HG03520 (cell line): Measurements from ENCODE around the gene SS18L1.

ENCODE experiments used
- ATAC-seq: cut with Tn5 transposase; IDR thresholded peaks from one replicate; pipeline ENCODE4 v1.9.1; 2021; ENCODE audit warnings: mild to moderate bottlenecking, moderate library complexity; ENCODE audit not compliant: unreplicated experiment

SS18L1 gene

DNA sequence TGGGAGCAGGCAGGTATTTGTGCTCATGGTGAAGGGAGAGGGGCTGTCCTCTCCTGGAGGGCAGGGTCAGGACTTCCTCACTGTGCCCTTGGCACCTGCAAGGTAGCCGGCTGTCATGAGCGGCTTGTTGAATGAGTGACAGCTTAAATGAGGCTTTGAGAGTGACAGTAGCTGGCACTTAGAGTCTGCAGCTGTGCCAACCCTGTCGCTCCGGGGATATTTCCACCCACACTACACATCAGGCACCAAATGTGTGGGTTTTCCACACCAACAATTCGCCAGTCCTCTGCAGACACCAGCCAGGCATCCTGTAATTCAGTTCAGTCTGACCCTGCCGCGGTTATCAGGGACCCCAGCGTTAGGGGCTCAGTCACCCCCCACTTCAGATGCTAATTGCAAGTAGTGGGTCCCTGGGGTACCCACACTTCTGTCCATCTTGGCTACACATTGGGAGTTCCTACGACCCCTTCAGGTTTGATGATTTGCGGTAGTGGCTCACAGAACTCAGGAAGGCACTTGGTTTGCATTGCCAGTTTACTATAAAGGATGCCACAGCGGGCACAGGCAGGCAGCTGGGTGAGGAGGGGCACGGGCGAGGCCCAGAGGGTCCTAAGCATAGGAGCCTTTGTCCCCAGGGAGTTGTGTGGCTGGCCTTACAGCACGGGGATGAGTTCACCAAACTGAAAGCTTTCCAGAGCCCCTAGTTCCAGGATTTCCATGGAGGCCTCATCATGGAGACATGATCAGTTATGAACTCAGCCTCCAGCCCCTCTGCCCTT lies 48.4 kb downstream of the SS18L1 start:
- no peak for ATAC-seq

DNA sequence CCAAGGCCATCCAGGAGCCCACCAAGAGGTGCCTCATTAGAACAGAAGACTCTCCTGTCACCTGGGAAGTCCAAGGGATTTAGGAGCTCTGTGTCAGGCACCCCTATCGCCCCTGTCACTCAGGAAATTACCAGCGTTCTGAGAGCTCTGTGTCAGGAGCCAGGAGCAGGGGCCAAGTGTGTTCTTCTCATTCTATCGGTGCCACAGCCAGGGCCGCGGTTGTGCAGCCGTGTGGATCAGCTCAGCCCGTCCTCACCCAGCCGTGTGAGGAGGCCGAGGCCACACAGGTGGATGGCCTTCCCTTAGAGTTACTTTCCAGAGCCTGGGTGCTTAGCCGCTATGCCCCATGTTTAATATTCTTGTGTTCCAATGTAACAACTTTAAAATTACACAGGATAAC lies 49.1 kb downstream of the SS18L1 start:
- no peak for ATAC-seq

DNA sequence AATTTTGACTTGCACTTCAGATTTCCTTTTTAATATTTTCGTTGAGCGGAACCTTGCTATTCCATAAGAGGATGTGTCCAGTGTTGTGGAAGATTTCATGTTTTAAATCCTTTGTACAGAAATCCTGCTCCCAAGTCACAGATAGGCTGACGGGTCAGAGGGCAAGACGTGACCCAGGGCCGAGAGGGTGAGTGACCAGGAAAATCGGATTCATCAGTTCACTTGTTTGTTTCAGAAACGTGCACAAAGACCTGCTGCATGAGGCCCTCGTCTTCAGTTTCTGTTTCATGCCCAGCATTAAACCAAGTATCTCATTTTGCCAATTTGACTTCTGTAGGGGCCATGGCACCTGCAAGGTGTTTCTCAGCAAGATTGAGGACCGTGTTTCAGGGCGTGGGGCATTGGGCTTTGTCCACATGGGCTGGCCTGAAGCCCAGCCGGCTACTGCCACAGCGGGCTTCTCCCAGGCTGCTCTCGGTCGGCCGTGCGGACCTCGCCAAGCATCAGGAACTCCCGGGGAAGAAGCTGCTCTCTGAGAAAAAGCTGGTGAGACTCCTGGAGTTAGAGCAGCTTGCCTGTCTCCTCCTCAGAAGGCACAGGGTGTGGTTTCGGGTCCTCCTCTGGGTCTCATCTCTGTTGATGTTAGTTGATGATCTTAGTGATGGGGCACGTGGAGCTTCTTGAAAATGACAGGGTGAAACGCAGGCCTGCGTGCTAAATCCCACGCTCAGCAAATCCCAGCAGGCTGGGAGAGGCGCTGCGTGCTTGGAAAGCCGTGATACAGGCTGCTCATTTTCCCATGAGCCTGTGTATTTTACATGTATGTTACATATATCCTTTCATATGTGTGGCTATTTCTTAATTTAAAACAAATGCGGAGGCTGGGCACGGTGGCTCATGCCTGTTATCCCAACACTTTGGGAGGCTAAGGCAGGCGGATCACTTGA lies 49.8 kb downstream of the SS18L1 start:
- no peak for ATAC-seq

DNA sequence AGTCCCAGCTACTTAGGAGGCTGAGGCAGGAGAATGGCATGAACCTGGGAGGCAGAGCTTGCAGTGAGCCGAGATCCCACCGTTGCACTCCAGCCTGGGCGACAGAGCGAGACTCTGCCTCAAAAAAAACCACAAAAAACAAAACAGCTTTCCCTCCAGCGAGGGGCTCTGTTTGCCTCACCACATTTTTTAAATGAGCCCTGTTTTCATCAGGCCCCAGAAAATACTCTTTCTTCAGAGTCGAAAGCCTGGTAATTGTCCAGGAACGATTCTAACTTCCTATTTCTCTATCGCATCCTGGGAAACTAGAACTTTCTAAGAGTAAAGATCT lies 51.5 kb downstream of the SS18L1 start:
- no peak for ATAC-seq

DNA sequence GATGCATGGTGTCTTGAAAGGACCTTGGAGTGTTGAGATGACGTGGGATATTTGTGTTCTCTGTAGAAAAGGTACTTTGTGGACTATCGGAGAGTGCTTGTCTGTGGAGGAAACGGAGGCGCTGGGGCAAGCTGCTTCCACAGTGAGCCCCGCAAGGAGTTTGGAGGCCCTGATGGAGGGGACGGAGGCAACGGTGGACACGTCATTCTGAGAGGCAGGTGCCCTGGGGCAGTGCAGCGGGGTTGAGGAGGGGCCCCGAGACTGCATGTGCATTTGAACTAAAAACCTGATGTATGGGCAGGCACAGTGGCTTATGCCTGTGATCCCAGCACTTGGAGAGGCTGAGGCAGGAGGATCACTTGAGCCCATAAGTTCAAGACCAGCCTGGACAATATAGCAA lies 52.2 kb downstream of the SS18L1 start:
- ATAC-seq = no peak

DNA sequence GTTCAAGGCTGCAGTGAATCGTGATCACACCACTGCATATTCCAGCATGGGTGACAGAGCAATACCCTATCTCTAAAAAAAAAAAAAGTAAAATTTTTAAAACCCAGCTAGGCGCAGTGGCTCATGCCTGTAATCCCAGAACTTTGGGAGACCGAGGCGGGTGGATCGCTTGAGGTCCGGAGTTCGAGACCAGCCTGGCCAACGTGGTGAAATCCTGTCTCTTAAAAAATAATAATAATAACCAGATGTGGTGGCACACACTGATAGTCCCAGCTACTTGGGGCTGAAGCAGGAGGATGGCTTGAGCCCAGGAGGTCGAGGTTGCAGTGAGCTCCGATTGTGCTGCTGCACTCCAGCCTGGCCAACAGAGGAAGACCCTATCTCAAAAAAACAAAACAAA lies 52.7 kb downstream of the SS18L1 start:
- no peak for ATAC-seq

DNA sequence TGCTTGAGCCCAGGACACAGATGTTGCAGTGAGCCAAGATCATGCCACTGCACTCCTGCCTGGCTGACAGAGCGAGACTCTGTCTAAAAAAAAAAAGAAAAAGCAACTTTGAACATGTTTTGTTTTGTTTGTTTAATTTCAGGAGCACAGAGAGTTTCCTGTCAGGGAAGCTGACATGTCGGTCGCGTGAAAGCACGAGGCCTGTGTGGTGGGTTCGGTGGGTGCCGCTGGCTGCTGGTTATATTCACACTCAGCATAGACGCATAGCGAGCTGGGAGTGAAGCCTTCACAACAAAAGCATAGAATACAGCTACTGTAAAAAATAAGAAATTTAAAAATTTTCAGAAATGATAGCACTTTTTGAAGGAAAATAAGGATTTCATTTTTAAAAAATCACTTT lies 53.7 kb downstream of the SS18L1 start:
- ATAC-seq = no peak

DNA sequence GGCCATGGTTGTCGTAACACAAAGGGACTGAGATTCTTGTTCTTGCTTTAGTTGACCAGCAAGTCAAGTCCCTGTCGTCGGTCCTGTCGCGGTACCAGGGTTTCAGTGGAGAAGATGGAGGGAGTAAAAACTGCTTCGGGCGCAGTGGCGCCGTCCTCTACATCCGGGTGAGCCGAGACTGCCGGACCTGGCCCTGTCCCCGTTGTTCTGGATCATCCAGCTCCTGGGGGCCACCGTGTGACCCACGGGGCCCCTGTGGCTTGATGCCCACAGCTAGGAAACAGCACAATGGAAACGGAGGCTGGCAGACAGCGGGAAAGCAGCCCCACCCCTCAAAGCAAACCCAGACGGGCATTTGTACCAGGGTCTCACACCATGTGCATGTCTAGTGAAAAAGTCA lies 54.2 kb downstream of the SS18L1 start:
- ATAC-seq = no peak

DNA sequence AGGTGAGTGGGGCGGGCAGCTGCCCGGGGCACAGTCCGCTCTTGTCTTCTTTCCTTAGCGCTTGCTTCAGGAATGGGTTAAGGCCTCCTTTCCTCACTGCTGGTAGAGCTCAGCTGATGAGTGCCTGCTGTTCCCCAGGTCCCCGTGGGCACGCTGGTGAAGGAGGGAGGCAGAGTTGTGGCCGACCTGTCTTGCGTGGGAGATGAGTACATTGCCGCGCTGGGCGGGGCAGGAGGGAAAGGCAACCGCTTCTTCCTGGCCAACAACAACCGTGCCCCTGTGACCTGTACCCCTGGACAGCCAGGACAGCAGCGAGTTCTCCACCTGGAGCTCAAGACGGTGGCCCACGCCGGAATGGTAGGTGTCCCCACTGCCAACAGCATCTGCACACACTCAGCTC lies 54.9 kb downstream of the SS18L1 start:
- ATAC-seq = no peak

DNA sequence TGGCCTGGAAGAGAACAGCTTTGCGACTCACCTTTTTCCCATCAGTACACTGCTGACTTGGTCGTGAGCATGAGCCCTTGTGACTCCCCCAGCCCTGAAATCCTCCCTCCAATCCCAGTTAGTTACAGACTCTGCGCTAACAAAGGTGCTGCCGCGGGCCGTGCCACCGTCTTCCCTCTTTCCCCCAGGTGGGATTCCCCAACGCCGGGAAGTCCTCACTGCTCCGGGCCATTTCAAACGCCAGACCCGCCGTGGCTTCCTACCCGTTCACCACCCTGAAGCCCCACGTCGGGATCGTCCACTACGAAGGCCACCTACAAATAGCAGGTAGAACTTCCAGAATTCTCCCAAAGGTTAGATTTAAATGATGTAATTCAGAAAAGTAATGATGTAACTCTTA lies 55.4 kb downstream of the SS18L1 start:
- no peak for ATAC-seq

DNA sequence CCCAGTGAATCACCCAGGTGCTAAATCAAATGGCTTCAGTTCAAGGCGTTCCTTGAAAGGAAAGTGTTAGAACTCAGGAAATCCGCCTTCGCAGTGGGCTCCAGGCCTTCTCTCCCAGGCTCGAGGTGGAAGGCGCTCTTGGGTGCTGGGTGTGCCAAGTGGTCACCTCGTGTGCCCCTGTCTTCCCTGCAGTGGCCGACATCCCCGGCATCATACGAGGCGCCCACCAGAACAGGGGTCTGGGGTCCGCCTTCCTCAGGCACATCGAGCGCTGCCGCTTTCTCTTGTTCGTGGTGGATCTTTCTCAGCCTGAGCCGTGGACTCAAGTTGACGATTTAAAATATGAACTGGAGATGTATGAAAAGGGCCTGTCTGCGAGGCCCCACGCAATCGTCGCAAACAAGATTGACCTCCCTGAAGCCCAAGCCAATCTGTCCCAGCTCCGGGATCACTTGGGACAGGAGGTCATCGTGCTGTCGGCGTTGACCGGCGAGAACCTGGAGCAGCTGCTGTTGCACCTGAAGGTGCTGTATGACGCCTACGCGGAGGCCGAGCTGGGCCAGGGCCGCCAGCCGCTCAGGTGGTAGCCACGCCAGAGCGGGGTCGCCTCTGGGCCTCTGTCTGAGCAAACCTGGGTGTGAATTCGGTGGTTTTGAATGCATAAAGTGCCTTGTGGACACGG lies 57.1 kb downstream of the SS18L1 start:
- ATAC-seq = no peak

DNA sequence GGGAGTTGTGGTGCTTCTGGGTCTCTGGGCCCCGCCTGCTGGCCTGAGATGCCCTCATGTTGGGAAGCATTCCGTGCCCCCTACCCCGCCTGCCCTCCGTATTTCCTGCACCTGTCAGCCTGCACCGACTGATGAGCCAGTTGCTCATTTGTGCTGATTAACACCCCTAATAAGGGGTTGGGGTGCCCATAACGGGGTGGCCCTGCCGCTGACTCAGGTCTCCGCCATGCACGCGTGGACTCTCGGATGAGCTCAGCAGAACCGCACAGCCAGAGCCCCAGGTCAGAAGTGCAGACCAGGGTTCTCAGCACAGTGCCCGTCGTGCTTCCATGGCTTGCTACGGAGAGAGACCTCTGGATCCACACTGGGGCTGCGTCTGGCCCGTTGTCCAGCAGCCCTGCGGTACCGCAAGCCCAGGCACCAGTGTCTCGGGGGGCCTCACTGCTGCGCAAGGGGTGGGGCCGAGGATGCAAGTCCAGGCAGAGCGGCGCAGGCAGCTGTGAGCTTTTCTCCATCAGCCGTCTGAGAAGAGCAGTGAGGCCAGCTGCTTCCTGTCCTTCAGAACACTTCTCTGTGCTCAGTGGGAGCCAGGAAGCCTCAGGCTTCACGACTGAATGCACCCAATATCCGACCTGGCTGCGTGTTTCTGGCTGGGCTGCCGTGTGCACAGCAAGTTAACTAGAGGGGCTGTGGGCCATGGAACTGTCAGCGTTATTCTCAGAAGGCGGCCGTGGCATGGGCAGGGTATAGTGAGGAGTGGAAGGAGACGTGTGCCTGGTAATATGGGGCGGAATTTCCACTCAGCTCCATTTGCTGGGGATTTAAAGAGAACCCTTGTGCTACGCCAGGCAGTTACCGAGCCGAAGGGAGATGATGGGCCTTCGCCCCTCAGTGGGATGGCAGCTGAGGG lies 57.9 kb downstream of the SS18L1 start:
- ATAC-seq = peak; percentile 71

DNA sequence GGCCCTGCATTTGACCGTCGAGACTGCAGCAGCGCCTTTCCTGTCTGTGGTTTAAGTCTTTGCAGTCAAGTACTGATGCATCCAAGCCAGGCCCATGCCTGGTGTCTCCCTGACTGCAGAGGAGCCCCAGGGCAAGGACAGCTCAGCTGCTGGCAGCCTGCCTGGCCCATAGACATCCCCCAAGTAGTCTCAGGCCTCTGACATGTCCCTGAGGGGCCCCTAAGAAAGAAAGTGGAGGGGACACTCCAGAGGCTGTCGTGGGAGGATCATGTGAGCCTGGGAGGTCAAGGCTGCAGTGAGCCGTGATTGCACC lies 58.5 kb downstream of the SS18L1 start:
- ATAC-seq = no peak

DNA sequence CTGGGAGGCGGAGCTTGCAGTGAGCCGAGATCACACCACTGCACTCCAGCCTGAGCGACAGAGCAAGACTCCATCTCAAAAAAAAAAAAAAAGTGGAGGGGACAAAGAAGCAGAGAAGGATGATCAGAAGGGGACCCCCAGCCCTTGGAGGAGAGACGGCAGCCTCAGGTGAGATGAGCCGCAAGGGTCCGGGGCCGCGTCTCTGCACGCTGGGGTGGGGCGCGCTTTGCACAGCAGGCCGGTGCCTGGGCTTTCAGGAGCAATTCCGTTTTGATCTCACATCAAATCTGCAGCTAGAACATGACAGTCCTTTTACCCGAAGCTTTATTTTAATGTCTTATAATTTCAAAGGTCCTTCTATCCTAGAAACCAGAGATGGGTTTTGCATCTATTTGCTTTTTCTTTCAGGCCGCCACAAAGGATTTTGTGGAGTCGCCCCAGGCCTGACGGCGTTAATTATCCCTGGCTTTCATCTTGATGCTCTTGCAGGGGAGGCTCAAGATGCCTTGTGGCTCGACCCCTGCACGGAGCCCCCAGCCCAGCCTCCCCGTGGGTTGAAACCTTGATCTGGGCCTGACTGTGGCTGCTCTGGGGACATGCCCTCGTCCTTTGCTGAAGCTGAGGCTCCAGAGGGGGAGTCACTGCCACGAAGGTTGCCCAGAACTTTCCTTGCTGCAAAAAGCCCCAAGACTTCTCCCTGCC lies 59.3 kb downstream of the SS18L1 start:
- ATAC-seq = no peak

DNA sequence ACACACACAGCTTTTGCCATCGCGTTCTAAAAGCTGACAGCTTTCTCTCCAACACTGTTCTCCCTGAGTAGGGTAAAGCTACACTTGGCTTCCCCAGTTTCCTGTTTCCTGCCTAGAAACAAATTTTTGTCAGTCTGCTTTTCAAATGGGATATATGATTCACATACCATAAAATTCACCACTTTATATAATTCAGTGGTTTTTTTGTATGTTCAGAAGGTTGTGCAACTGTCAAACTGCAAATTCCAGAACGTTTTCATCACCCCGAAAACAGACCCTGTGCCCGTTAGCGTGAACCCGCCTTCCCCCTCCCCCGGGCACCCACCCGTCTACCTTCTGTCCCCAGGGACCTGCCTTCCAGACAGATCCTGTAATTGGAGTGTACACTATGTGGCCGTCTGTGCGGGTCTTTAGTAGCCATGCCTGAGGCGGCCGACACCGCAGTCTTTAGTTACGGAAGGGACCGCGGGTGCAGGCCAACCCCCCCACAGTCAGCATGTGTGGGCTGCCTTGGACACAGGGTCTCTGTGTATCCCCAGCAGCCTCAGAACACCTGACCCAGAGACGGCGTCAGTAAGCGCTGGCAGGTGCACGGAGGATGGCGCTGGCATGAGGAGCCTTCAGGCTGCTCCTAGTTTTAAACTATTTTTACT lies 59.9 kb downstream of the SS18L1 start:
- no peak for ATAC-seq

DNA sequence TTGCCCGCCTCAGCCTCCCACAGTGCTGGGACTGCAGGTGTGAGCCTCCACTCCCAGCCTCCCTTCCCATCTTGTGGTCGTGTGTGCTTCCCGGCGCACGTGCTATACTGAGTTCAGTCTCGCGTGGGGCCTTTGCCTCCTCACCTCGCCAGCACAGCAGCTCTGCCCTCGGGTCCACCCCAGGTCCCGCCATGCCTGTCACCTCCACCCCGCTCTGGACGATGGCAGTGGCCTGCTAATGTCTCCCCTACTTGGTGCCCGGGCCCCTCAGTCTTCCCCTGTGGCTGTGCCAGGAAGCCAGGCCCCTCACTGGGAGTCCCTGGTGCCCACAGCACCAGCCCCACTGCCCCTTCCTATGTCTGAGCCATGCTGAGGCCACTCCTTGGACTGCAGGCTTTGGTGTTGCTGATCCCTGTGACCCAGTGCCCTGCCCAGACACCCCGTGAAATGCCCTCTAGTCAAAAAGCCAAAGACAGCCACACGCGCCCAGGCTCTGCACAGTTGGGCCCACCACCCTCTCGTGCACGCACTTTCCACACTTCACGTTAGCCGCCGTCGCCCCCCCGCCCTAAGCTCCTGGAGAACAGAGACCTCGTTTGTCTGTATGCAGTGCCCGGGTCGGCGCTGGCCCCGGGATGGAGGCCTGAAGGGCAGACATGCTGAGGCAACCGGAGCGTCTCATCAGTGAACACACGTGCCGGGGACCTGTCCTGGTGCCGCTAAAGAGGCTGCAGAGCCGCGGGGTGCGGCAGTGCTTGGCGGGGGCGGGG lies 62.2 kb downstream of the SS18L1 start:
- ATAC-seq = no peak

DNA sequence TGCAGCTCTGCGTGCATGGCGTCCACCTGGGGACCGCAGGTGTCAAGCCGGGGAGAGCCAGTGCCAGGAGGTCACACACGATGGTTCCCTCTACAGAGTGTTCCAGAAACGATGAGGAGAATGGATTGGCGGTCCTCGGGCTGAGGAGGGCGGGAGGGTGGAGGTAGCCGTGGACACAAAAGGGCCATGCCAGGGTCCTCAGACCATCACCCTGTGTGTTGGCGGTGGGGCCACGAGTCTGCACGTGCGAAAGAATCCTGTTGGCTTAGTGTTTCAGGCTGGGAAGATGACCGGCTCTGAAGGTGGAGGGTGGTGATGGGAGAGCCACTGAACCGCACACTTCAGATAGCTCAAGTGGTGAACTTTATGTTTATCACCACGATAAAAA lies 62.8 kb downstream of the SS18L1 start:
- ATAC-seq = no peak

DNA sequence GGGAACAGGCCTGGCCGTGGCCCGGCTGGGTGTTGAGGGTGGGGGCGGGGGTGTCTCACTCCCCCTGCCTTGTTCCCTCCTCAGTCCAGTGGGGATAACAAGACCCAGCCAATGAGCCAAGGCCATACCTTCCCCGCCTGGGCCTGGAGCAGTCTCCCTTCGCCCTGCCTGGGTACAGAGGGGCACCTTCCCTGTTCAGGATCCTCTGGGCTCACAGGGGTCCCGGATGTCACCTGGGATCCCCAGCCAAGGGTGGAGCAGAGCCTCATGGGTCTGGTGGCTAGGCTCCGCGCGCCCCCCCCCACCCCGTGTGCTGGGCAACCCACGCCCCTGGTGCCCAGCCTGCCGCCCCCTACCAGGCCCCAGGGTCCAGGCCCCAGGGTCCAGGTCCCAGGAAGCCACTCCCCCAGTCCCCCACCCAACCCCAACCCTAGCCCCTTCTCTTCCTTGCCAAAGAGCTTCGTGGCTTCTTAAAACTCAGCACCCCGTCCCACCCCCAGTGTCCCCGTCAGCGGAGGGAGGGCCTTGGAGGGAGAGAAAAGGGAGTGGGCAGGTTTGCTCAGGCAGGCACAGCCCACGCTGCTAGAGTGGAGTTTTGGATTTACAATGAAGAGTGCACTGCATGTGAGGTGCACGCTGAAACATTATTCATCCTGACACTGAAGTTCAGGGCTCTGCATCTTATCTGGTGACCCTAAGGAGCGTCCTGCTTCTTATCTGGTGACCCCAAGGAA lies 64.7 kb downstream of the SS18L1 start:
- no peak for ATAC-seq
